Stimulated activated CD4-positive, alpha-beta T cell treated with anti-CD3 and anti-CD28 coated beads, Interleukin-2, amount 100 ng/mL, for 4 hours (primary cell): ENCODE data around the gene EPB41L1.

Source experiments
- DNase-seq: peaks from one replicate; pipeline ENCODE4 v3.0.0-alpha.2; 2020; ENCODE audit warnings: low read depth

EPB41L1 gene

DNA sequence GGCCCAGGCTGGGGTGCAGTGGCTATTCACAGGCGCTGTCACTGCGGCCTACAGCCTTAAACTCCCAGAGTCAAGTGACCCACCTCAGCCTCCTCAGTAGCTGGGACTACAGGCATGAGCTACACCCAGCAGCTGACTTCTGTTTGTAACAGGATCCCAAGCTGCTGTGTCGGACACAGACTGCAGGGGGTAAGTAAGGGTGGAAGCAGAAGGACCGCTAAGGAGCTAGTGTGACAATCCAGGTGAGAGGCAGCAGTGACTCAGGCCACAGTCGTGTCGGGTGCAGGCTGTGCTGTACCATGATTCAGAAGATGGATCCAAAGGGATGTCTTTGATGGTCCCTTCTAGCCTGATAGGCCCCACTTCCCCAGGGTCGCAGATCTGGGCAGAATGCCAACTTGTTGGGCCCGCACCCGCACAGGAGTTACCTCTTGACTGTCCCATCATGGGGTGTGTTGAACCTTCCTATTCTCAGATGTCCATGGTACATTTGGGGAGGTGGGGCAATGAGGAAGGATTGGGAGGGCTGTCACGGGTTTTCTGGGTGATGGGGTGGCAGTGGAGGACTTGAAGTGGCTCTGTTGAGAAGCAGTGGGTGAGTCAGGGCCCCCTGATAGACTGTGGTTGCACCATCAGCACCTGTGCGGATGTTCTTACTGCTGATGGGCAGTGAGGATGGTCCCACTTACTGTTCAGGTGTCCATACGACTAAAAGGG, 107.0 kb downstream of the EPB41L1 start:
- no peak for DNase-seq

DNA sequence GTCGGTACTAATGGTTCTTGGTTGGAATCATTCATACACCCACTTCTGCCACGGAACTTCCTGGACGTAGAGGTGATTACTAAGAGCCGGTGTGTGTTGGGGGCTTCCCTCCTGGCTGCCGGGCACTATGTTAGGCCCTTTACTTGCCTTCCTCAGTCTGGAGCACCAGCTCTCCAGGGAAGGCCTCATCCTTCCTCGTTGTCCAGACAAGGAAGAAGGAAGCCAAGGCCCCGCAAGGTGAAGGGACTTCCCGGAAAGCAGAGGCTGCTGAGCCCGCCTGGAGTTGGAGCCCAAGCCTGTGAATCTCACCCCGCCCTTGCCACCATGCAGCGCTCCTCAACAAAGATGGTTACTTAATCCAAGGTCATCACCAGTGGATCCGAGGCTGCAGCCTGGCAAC, 107.9 kb downstream of the EPB41L1 start:
- DNase-seq: no peak

DNA sequence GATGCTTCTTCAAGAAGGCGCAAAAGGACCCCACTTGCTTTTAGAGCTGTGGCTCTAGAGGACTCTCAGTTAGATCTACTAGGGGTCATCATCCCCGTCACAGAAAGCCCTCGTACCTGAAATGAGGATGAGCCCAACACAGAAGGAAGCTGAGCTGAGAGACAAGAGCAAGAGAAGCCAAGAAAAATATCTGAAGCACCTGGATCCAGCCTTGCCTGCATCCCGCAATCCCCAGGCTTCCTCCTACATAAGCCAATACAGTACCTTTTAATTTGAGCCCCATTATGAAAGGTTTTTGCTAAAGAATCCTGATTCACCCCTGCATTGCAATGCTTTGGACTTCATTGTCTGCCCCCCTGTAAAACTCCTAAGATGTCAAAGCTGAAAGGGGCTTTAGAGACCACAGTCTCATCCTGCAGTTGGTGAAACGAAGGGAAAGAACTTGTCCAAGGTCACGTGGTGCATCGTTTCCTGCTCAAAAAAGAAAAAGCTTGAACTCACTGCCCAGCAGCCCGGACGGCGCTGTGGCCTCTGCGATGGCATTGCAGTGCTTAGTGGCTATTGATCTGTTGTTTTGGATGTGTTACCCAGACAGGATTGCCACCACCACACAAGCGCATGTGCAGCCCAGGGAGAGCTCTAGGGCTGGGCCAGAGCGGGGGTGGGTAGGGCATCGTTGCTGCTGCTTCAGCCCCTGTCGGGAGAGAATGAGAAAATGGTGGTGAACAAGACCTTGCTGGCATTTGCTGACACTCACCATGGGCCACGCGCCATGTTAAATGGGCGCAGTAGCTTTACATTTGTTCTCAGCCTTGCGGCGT, 110.1 kb downstream of the EPB41L1 start:
- no peak for DNase-seq

DNA sequence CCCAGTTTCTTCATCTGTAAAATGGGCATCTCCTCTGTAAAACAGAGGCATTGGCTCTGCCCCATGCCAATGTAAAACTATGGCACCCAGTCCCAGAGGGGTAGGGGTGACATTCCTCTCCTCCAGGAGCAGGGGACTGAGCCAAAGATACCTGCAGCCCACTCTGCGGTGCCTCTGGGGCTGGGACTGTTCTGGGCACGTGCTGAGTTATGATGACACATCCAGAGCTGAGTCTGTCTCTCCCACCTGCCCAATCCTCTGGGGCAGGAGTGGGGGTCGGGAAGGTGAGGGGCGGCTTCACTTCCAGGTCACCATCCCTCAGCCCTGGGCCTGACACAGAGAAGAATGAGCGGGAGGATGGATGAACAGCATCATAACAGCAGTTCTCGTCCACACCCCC, 111.6 kb downstream of the EPB41L1 start:
- DNase-seq: no peak

DNA sequence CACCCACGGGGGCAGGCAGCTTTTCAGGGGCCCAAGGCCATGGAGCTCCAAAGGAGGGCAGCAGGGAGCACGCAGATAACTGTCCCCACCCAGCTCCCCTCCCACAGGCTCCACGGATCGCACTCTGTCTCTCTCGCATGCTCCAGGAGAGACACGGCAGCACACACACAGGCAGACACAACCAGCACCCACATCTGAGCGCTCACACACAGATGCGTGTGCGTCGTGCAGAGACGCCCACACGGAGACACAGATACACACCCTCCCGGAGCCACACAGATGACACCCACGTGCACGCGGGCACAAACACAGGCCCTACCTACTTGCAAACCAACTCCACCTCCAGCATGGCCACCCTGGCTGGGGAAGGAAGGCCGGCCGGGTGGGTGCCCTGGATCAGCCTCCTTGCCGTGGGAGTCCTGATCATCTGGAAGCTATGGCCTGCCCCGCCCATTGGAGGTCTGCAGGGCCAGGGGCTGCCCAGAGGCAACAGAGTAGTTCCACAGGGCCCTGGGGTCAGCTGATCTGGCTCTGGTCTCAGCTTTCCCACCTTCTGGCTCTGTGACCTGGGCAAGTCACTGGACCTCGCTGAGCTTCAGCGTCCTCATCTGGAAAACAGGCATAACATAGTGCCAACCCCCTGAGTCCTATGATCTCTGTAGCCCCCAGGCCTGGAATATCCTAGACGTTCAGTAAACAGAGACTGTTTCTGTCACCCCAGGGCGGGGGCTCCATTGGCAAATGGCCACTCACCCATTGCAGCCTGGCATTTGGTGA, 113.3 kb downstream of the EPB41L1 start:
- DNase-seq: no peak

DNA sequence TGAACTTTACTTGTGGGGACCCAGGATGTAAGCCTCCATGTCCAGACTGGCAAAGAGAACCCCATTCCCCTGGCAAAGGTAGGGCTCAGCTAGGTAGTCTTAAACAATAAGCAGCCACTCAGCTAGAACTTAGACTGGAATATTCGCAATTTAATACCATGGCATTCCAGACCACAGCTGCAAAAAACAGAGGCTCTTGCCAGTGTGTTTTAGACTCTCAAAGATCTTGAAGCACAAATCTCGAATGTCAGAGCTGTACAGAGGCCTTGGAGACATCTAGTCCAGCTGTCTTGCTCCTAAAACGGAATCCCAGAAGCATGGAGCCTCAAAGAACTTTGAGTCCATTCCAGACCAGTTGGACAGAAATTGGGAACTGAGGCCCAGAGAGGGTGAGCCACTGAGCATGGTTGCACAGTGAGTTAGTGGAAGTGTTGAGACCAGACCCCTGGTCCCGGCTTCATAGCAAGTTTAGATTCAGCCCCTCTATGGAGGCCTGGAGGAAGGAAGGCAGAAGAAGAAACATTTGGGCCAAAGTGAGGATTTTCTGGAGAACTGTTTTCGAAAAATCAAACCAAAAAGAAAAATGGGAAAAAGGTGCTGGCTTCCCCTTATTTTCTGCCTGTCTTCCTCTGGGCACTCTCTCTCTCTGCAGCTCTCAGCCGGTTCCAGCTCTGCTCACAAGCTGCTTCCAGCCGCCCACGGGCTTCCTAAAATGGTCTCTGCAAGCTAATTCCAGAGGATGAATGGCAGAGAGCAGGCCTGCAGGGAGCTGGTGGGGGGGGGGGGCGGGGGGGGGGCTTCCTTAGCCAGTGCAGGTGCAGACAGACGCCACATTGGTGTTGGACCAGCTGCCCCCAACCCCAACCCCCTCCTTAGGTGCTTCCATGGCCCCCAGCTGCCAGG, 114.2 kb downstream of the EPB41L1 start:
- no peak for DNase-seq

DNA sequence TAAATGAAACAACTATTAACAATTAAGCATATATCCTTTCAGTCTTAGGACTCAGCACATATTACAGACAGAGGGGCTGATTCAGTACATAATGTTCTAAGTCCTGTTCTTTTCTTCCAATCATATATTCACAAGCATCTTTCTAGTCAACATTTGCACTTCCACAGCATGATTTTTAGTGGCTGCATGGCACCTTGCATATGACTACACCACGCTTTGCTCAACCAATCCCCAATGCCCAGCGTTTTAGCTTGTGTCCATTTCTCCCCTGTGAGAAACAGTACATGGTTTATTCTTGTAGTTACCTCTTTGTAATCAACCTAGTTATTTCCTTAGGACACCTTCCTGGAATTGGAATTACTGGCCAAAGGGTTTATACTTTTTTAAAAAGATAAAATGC, 115.0 kb downstream of the EPB41L1 start:
- DNase-seq: no peak

DNA sequence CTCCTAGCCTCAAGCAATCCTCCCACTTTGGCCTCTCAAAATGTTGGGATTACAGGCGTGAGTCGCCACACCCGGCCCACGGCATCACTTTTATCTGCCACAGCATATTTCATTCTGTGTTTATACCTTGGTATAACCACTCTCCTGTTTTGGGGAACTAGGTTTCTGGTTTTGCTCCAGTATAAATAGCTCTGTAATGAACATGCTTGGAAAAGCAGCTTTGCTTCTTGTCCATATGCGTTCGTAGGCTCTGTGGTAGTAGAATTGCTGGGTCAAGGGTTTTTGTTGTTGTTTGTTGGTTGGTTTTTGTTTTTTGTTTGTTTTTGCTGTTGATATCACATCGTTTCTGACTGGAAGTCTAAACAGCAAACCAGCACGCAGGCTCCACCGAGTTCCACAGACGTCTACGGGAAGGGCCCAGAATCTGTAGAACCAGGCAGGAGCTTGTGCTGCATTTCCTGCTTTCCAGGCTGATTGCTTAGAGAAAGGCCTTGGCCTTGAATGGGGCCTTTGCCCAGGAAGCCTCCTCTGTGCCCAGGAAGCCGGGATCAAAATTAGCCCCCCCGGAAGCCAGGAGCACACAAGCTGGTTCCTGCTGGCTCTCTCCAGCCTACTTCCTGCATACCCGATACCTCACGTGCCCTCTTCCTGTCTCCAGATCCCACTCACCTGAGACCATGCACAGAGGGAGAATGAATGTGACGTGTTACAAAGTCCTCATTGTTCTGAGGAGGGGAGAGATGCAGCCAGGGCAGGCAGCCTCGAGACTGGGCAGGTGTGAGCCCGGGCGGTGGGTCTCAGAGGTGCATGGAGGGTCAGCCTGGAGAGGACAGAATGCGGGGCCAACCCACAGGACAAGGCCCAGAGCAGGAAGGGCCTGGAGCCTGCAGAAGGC, 116.5 kb downstream of the EPB41L1 start:
- no peak for DNase-seq

DNA sequence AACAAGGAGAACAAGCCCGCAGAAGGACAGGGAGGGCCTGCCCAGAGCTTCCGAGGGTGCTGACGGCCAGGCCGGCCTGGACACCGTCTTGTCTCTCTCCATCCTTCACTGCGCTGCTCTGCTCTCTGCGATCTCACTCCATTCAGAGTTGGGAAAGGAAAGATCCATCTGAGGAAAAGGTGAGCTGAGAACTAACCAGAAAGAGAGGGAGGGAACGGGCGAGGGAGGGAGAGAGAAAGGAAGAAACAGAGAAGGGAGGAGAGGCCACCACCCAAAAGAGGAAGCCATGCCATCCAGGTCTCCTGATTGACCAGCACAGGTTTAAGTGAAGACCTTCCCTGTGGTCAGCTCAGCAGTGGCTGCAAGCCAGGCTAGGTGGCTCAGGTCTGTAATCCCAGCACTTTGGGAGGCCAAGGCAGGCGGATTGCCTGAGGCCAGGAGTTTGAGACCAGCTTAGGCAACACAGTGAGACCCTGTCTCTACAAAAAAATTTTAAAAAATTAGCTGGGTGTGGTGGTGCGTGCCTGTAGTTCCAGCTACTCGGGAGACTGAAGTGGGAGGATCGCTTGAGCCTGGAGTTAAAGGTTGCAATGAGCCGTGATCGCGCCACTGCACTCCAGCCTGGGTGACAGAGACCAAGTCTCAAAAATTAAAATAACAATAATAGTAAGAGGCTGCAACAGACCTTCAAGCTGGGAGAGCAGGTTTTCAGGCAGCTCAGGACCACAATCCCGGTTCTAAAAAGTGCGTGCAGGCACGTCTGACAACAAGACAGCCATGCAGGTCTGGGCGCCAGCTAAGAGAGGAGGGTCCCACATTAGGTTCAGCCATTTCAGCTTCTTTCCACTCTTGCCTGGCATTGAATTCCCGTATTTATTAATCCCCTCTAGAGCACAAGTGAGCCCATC, 117.4 kb downstream of the EPB41L1 start:
- no peak for DNase-seq

DNA sequence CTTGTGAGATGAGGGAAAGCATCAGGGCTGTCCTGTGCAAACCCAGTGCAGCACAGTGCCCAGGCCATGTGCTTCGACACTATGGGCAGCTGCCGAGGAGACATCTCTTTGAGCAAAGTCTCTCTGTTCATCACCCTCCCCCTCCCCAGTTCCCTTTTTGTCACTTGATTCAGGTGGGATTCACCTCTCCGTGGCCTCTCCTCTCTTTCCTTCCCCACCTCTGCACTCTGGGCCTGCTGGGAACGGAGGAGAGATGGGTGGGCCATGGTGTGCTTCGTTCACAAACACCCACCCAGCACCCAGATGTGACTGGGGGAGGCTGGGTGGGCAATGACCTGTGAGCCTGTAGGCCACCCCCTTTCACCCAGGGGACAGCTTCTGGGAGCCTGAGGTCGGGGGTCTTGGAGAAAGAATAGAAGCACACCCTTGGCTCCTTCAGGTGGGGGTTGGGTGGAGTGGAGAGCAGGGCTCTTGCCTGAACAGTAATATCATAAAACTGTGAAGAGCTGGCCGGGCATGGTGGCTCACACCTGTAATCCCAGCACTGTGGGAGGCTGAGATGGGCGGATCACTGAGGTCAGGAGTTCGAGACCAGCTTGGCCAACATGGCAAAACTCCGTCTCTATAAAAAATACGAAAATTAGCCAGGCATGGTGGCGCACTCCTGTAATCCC, 118.1 kb downstream of the EPB41L1 start:
- DNase-seq: no peak

DNA sequence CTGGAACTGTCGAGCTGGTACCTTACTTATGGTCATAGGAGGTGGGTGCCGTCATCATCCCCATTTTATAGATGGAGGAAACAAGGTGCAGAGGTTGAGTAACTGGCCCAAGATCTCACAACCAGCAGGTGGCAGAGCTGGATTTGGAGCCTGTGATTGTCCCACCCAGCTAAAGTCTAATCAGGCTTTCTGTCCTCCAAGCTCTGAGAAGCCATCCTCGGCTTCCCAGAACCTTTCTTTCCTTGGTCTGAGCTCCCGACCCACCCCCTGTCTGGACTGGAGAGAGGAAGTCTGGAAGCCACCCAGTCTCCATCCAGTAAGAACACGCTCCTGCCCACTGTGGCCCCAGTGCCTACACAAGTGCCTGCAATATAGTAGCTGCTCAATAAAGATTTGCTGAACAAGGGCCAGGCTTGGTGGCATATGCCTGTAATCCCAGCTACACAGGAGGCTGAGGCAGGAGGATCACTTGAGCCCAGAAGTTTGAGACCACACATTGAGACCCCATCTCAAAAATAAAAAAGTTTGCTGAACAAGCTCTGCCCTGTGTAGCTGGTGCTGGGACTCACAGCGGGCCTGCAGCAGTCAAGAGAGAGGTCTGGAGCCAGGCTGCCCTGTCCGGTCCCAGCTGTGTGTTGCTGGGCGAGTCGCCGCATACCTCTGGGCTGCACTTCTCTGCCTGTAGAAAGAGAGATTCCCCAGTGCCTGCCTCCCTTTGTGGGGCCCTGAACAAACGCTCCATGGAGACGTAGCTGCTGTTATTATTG, 119.1 kb downstream of the EPB41L1 start:
- DNase-seq: no peak

DNA sequence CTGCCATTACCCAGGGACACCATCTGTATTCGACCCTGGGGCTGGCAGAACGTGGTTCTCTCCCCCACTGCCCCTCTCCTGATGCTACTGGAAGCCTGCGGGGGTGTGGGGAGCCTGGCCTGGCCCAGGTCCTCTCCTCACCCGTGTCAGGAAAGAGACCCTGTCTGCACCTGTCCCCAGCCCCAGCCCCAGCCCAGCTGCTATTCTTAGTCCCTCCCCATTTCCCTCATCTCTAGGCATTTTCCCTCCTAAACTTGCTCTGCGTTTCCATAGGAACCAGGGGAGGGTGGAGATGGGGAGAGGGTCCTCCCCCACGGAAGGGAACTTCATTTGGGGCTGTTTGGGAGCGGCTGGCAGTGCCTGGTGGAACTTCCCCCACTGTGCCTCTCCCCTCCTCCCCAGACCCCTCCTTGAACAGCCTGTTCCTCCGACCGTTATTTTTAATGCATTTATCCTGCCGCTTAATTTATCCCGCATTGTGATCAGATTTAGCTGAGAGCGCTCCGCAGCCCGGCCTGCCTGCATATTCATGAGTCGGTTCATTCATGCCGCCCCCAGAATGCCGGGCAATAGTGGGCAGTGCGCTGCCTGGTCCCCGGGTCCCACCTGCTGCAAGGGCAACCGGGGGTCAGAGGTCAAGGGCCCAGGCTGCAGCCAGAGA, 119.8 kb downstream of the EPB41L1 start:
- DNase-seq: no peak

DNA sequence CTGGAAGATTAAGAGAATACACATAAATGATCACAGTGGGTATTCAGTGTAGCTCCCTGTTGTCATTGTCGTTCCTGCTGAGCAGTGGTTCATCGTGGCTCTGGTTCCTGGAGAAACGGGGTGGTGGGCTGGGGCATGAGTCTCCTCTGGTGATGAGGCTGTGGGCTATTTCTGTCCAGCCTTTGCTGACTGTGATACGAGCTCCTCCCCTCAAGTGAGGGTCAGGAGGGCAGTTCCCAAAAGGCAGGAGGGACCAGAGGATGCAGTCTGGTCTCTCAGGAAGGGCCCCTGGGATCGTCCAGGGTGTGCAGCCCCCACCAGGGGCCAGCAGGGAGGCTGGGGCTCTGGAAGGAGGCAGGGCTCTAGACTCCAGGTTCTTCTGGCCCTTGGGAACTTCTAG, 120.5 kb downstream of the EPB41L1 start:
- DNase-seq: no peak

DNA sequence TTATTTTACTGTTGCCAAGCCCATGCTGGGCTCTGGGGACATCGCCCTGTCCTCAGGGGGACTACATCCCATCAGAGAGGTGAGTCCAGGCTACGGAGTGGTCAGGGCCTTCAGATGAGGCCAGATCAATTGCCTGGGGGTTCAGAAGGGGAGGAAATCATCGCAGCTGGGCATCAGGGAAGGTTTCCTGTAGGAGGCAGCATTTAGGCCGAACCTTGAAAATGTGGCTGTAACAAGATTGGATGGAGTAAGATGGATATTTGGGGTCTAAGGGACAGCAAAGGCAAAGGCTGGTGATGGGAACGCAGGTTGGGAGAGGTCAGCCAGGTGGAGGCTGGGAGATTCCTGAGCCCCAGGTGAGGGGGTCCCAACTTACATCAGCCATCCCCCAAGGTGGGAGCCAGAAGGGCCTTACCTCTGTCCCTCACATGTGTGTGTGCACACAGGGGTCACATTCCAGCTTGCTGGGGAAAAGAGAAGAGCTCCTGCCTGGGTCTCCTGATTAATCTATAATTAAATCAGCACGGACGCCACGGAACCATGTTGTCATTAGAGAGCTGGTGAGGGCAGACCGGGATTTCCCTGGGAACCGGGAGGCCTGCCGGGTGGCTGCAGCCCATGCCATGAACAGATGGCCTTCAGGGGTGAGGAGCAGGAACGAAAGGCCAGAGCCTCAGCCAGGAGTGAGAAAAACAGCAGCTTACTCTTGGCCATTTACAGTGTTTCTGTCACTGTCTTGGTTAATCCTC, 121.1 kb downstream of the EPB41L1 start:
- DNase-seq: no peak

DNA sequence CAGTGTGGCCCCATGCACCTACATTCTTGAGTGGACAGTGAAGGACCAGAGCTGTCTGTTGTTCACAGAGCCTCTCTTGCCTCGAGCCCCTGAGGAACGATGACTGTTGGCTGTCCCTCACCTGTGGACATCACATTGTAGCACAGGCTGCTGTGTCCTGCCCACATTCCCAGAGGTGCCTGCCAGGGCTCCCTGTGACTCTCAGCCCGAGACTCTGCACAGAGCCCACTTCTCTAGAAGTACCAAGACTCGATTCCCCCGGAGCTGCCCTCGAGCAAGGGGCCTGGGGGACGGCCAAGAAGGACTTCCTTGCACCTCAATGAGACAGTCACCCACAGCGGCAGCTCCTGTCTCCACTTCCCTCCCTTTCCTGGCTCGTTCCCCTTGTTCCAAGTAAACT, 123.0 kb downstream of the EPB41L1 start:
- no peak for DNase-seq

DNA sequence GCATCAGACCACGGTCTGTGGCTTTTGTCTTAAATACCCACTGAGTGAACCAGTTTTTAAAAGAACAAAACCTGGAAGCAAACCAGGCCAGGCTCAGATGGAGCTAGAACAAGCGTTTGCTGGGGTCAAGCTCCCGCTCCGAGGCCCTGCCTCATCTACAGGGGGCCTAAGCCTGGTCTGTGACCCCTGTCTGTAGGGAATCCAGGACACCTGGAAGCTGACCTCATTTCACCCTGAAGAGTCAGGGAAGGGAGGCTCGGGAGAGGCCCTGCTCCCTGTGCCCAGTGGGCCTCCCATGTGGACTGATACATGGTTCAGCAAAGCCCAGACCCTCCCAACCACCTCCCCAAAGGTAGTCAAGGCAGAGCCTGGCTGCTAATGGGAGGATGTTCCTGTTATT, 124.8 kb downstream of the EPB41L1 start:
- no peak for DNase-seq

DNA sequence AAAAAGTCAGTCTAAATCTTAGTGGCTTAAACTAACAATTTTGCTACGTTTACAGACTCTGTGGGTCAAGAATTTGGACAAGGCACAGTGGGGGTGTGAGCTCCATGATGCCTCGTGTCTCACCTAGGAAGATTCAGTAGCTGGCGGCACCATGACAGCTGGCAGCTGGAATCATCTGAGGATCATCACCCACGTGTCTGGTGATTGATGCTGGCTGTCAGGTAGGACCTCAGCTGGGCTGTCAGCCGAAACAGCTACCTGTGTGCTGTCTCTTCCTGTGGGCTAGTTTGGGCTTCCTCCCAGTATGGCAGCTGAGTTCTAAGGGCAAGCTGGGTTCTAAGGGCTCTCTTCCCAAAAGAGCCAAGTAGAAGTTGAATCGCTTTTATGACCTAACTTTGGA, 125.2 kb downstream of the EPB41L1 start:
- no peak for DNase-seq
